Measurements from ENCODE around the gene RNF157.
"Not testable (repeated sequence)": the region's sequence is repeated elsewhere in the genome, so short reads cannot be mapped to it uniquely, and the experiment has no call there.

The RNF157 gene

DNA sequence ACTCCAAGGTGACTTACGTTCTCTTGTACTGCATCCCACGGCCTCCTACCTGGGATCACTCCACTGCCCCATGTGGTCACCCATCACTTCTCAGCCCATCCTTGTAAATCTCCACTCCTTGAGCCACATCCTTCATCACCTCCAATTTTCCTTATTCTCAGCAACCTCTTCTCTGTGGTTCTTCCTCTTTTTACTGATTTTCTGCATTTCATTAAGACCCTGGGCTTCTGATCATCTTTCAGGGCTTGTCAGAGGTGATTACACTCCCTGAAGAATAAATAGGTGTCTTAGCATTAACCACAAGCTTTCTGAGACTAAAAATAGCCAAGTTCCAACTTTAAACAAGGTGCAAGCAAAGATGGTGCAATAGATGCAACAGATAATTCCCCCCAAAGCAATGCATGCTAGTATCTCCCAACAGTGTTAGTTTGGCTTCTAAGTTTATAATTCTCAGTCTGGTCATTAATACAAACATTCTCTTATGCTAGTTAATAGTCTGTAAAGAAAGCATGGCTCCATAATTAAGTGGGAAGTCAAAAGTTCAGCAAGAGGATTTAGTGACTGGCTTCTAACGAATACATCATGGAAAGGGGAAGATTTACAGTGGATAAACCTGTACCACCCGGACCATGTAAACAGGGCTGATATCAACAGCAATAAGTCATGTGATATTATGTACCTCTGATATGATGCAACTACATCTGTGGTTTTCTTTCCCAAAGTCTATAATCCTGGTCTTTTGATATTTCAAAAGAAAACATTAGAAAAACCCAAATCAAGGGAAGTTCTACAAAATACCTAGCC, 51.9 kb downstream of the RNF157 start:
- DNase-seq, result no peak

DNA sequence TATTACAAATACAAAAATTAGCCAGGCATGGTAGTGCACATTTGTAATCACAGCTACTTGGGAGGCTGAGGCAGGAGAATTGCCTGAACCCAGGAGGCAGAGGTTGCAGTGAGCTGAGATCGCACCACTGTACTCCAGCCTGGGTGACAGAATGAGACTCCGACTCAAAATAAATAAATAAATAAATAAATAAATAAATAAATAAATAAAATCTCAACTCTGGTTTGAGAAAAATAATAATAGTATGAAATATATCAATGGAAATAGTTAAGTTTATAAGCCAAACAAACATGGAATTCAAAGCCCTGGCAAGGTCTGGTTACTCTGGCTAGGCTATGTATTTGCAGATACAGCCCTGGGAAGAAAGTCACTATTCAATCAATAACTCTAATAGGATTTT, 53.5 kb downstream of the RNF157 start:
- not testable (repeated sequence) for DNase-seq

DNA sequence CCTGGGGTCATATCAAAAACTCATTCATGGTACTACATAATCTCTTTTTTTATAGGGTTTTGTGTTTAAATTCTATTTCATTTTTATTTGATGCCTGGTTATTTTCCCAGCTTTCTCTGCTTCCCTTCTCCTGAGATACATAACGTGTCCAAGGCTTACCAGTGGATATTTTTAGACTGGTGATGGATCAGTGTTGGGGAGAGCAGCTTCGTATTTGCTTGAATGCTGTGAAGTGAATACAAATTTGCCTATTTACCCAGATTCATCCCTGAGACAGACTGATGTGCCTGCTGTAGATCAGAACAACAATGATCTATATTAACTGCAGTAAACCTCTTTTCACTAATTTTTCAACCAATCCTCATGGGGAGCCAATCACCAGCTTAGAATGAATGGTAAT, 56.0 kb downstream of the RNF157 start:
- DNase-seq, result no peak

DNA sequence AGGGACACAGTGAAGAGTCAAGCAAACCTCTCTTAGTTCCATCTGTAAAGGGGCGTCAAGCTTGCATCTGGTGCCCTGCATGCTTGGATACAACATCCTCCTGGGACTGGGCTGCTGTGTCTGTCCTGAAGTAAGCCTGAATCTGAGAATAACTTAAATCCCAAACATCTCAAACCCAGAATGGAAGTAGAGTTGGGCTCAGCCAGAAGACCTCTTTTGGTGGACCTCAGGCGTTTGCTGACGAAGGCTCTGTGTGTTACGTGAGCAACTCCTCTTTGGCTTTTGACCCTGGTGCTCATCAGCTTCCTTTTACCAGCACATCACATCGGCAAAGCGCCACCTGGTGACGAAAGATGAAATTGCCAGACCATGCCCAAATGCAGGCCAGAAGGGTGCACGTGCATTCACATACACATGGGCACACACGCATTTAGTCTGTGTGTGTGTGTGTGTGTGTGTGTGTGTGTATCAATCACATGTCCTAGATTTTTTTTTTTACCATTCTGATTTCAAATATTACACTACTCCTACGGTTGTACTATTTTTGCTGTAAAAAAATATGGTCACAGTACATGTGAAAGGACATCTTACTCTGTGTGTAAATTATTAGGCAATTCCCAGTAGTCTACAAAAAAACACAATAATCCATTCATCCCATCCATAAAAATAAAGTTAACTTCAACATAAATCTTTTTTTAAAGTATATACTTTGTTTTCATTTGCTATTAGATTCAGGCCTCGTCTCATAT, 58.1 kb downstream of the RNF157 start:
- DNase-seq, result peak; percentile 86

DNA sequence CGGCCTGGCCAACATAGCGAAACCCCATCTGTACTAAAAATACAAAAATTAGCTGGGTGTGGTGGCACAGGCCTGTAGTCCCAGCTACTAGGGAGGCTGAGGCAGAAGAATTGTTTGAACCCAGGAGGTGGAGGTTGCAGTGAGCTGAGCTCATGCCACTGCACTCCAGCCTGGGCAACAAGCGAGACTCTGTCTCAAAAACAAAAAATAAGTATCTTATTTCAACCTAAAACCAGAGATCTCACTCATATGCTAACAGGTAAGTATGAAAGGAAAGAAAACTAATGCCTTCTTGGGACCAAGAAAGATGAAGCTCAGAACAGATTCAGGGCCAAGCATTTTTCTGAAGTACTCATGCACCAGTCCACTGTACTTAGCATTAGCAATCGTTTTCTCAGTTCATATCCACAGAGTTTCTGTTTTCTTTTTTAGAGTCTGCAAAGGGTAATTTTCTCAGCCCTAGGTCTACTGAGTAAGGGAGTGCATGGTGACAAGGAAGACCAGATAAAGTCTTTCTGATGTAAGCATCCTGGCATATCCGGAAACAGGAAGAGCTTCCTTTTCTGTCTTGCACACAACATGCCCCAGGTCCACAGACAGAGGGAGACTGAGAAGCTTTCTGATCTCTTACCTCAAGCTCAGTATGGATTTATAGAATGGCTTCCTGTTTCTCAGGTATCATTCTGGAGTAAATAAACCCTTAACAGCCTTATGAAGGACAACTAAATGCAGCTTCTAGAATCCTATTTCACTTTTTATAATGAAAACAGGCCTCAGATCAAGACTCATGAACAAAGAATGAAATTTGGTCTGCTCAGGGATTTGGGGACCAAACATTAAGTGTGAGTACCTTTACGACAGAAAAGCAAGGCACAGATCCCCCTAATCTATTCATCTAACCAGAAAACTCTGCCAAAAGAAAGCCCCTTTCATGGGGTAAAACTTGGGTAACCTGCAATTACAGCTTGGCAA, 60.5 kb downstream of the RNF157 start:
- DNase-seq, result peak; percentile 39

DNA sequence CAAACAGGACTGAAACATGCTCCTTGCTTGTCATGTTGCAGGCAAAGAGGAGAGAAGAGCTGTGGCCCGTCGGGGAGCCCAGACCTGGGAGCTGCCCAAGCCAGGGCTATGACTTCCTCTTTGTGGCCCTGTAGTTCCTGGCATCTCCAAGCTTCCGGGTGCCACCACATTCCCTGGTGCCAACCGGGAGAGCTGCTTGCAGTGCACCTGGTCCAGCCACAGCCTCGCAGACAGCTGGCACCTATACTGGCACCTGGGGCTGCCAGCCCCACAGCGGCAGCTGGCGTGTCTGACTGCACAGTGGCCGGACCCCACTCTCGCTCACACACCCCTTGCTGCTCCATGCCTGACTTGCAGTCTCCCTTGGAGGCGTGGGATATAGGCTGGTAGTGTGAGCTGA, 62.2 kb downstream of the RNF157 start:
- DNase-seq, result no peak

DNA sequence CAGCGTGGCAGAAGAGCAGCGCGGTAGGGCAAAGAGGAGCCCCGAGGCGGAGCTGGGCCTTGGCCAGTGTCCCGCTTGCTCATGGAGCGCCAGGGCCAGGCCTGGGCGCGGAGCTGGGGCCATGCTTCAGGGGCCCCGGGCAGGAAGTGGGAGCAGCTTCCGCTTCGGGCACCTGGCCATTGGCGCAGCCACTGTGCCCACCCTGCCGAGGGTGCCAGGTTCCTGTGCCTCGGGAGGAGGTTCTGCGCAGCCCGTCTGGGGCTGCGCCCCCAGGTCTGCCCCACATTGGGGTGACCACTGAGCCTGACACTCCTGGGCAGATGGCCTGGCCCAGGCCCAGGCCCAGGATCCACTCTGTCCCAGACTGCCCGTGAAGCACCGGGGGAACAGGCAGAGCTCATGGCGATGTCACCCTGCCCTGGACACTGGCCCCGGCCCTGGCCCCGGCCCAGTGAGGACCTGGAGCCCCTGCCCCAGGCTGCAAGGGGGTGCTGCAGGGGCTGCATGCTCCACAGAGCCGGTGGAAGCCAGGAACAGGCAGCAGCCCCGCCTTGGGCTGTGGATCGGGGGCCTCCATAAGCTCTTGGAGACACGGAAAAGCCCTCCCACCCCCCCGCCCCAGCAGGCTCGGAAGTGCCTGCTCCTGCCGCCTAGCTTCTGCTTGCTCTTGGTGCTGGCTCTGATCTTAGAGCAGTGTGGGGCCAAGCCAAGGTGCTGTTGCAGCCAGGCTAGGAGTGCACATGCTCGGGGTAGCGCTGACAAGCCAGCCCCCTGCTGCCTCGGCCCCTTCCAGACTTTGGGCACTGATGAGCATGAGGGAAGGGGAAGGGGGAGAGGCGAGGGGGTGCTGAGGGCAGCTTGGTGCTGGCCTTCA, 63.4 kb downstream of the RNF157 start:
- DNase-seq, result no peak

DNA sequence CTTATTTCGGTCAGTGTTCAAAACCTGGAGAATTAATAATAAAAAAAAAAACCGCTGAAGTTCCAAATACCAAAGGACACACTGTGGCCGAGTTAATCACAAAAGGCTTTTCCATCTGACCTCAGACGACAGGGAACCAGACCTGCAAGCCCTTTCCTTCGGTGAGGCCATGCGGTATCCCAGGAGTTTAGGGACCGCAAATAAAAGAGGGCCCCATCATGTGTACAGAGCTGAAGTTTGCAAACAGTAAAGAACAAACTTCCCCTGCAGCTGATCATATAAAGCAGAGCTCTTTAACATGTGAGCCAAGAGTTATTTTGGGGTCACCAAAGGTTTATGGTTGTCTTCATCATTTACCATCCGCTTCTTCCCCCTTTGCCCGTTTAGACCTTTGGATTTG, 66.3 kb downstream of the RNF157 start:
- no peak for DNase-seq

DNA sequence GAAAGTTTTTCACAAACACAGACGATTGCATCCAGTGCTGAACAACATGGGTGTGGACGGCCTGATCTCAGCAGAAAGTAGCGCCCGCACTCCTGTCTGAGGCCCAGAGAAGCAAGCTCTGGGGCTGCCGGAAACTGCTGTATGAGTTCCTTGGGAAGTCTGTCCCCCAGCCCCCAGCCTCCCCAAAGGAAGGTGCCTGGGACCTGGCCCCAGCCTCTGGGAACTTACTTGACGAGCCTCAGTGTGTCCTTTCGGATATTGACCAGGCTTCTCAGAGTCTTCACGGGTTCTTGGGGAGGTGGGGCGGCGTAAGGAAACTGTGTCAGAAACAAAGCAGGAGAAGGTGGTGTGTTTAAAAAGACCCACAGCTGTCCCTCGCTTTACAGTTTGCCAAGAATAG, 66.8 kb downstream of the RNF157 start:
- DNase-seq, result no peak

DNA sequence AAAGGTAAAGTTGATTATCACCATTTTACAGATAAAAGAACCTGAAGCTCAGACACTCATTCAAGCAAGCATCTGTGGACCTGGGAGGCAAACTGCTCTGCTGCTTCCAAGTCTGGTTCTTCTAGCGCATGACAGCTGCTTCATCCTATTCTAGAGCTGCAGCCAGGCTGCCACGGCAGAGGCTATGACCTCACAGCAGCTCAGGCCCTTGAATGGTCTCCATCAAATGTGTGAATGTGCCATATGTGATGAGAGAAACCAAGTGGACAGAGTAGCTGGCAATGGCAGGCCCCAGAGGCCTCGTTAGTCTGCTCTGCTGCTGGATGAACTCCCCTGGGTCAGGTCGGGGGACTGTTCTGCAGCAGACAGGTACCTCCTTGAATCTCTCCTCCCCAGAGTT, 68.6 kb downstream of the RNF157 start:
- no peak for DNase-seq

DNA sequence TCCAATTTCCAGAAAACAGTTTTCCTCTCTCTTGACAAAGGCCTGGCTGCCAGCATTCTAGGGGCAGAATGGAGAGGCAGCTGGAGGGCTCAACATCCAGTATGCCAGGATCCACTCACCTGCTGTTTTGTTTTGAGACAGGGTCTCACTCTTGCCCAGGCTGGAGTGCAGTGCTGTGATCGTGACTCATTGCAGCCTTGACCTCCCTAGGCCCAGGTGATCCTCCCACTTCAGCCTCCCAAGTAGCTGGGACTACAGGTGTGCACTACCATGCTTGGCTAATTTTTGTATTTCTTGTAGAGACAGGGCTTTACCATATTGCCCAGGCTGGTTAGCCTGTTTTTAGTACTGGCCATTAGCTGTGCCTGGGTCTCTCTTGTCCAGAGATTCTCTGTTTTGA, 70.2 kb downstream of the RNF157 start:
- DNase-seq, result no peak

DNA sequence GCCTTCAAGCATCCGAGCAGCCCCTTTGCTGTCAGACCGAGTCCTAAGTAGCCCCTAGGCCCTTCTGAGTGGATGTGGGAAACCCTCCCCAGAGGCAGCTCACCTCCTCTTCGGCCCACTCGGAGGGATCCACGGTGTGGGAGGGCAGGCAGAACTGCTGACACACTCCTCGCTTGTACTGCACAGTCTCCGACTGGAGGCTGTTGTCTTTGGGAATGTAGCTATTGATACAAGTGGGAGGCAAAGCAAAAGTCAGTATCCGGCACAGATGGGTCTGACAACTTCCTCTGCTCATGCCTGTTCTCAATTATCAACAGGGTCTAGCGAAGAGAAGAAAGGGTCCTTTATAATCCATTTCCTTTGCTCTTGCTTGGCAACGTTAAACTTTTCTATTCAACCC, 73.4 kb downstream of the RNF157 start:
- no peak for DNase-seq

DNA sequence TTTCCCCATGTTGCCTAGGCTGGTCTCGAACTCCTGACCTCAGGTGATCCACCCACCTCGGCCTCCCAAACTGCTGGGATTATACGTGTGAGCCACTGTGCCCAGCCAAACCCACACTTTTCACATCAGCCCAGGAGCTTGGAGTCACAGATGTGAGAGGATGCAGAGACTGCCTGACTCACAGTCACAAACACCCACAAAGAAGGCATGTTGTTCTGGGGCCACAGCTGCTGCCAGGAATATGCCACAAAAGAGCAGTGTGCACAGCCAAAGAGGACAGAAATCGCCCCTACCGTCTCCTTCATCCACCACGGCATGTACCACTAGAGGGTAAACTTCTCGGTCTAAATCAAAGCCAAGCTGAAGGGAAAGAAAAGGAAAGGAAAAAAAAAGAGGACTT, 74.1 kb downstream of the RNF157 start:
- peak; percentile 6 for DNase-seq

DNA sequence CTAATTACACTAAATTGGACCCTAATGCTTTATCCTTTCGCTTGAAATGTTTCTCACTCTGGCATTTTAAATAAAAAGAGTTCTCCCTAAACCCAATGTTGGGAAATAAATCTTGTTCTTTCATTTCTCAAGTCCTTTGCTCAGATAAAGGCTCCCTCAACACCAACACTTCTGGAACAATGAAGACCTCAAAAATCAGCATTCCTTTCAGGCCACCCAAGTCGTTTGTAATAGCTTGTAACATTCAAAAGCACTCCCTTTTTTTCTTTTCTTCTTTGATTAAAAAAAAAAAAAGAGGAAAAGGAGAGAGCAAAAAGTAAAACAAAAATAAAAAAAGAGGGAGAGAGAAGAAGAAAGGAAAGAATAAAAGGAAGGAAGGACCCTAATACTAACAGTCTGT, 76.0 kb downstream of the RNF157 start:
- peak; percentile 6 for DNase-seq

DNA sequence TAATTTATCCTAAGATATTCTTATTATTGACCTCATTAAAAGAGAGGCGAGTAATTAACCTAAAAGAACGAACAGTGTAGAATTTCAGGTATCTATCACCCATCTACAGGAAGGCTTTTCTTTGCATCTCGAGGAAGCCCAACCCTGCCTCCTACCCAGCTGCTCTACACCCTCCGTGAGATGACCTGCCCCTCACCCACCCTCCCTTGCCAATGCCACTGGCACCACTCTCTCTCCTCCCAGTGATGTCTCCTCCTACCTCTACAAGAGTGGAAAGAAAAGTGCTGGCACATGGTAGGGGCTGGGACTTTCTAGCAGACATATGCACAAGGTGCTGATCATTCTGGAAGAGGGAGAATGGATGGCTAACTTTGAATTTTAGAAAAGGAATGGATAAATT, 76.4 kb downstream of the RNF157 start:
- DNase-seq, result no peak

DNA sequence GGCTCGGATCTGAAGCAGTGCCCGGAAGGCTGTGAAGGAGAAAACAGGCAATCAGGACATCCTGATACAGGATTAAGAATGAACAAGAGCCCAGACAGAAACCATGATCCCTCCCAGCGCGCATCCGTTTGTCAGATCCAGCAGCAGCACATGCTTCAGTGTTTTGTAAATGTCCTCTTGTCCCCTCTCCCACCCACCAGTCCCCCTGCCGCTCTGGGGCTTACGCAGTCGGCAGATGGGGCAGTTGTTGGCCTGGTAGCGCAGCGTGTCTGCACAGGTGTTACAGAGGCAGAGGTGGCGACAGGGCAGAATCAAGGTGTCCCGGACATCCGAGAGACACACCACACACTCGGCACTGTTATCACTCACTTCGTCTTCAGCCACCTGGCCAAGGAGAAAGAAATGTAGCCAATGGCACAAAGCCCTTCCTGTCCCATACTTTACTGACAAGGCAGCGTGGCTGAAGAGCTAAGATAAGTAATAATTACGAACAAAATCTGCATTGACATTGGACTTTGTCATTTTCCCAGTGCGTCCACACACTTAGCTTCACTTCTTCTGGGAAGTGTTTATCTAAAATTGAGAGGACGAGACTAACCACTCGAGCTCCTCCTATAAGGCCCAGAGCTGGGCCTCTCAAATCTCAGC, 78.5 kb downstream of the RNF157 start:
- DNase-seq, result no peak

DNA sequence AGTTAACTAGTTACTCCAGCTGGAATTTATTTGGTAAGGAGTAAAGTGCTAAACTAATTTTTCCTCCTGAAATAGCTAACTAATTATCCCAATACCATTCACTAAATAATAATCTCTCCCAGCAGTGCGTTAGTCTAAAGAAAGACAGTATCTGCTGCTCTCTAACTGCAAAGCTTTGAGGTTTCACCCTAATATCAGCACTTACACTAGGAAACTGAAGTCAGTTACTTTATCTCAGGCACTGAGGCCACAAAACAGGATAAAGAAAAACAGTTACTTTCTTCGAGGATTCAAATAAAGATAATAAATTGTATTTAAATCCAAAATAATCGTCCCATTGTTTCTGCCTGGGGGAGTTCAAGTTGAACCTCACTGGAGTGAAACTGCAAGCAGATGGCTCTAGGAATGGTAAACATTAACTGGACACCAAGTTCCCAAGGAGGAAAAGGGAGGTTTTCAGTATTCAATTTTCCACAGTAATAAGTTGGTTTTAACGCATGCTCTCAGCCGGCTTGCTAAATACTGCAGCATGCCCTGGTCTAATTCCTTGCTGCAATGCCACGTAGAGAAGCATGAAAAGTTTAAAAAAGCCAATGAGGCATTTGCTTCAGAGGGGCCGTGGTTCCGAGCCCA, 79.3 kb downstream of the RNF157 start:
- DNase-seq, result no peak

DNA sequence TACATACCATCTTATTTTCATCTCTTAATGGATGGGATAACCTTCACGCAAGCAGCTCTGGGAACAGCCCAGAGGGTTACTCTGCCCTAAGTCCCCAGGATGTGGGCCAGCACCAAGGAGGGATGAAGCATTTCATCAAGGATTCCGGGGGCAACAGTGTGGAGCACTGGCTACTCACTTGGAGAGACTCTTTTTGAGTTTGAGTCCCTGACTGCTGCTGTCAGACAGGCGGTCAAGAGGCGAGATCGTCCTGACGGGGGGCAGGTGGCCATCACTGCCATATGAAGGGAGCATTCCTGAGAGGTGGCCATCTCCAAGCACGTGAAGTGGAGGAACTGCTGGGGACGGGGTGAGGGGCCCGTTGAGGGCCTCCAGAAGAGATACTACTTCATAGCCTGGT, 81.1 kb downstream of the RNF157 start:
- no peak for DNase-seq

DNA sequence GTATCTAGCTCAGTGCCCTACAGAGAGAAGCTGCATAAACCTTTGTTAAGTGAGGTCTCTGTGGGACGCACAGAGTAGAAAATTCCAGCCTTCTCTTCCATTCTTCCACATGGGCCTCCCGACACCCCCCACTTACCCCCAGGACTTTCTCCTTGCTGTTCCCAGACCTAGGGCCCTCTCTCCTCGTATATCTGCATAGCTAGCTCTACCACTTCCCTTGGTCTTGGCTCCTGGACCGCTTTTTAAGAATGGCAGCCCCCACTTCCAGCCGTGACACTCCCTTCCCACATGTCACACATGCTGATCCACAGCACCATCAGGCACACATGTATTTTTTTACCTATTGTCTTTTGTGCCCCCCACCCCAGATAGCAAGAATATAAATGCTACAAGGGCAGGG, 82.5 kb downstream of the RNF157 start:
- no peak for DNase-seq

DNA sequence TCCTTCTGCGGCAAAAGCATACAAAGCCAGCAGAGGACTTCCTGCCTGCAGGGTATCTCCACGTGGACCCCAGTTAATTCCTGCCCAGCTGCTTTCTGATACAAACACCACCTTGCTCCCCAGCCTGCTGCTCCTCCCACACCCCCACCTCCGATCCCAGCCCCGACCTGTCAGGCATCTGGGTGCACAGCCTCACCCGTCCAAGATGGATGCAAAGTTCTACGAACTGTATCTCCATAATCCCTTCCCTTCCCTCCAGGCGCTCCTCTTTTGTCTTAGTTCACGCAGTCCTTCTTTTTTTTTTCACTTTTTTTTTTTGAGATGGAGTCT, 83.7 kb downstream of the RNF157 start:
- DNase-seq, result no peak

DNA sequence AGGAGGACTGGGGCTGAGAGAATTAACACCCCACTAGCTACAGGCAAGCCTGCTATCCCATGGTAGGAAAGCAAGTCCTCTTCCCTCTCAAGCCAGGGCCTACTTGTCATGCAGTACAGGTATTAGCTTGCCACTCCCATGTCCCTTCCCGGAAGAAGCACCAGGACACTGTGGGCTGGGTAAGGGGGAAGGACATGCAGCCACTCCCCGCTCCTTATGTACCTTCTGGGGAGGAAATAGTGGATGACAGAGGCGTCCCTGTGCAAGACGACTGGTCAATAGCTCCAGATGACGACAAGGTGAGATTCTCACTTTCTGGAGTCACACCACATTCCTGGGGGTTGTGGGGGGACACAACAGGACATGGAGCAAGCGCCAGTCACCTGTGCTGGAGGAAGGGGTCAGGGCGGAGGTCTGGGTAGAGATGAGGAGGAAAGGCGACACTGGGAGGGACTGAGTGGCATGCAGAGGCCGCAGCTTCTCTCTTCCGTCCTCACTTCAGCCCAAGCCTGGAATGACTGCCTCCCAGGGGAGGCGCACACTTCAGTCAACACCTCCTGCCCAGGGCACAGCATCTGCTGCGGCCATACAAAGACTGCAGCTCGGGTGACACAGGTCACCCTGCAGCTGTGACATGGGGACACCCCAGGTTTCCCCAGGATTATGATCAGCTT, 84.2 kb downstream of the RNF157 start:
- DNase-seq, result no peak

Data from fibroblast of upper back skin (primary cell).